Fibroblast of lung (primary cell): ENCODE measurements around the gene VTI1B. TPM values are rescaled to one million over a fixed set of nuclear protein-coding genes. Genes with fewer than 3 reads are reported as not detected.

Experiments used
- DNase-seq, 2 donors: peaks; one replicate each; pipeline versions ENCODE4 v3.0.0 to v3.0.0-alpha.2; 2010; ENCODE audit warnings: low read depth in 2 of 2
- H2AFZ ChIP-seq: 2 replicates; pipeline ENCODE4 v1.5.1; 2012; ENCODE audit warnings: low read length, control low read depth, inconsistent platforms
- H3K27ac ChIP-seq: 2 replicates; pipeline ENCODE4 v1.5.1; 2011; ENCODE audit warnings: low read length, control low read depth; ENCODE audit not compliant: insufficient read depth
- H3K27me3 ChIP-seq: 2 replicates; pipeline ENCODE4 v1.5.1; 2011; ENCODE audit warnings: mild to moderate bottlenecking, low read length; ENCODE audit not compliant: control insufficient read depth, insufficient read depth
- H3K36me3 ChIP-seq: 2 replicates; pipeline ENCODE4 v1.5.1; 2011; ENCODE audit warnings: low read length; ENCODE audit not compliant: control insufficient read depth, insufficient read depth
- H3K4me1 ChIP-seq: 2 replicates; pipeline ENCODE4 v1.5.1; 2011; ENCODE audit warnings: low read length; ENCODE audit not compliant: control insufficient read depth, insufficient read depth; ENCODE audit errors: extremely low read depth
- H3K4me2 ChIP-seq: 2 replicates; pipeline ENCODE4 v1.5.1; 2011; ENCODE audit warnings: low read length, control low read depth; ENCODE audit not compliant: insufficient read depth; ENCODE audit errors: extremely low read depth
- H3K4me3 ChIP-seq, 4 experiments: fragments of 200-600 bp in 1 of 4; sonication (generic) in 1 of 4; replicated peaks in 1 of 4; 2 replicates each; pipeline ENCODE4 v1.5.1; 2011 to 2016; ENCODE audit warnings: low read length in 4 of 4, low read depth in 3 of 4, mild to moderate bottlenecking in 3 of 4, control low read depth in 2 of 4, inconsistent platforms in 1 of 4, mixed read lengths in 1 of 4; ENCODE audit not compliant: insufficient read depth in 1 of 4; ENCODE audit errors: control extremely low read depth in 1 of 4
- H3K79me2 ChIP-seq: 2 replicates; pipeline ENCODE4 v1.5.1; 2012; ENCODE audit warnings: mild to moderate bottlenecking, low read length, inconsistent platforms; ENCODE audit not compliant: control insufficient read depth, insufficient read depth
- H3K9ac ChIP-seq: 2 replicates; pipeline ENCODE4 v1.5.1; 2011; ENCODE audit warnings: mild to moderate bottlenecking, low read length, control low read depth; ENCODE audit not compliant: insufficient read depth
- H3K9me3 ChIP-seq: 2 replicates; pipeline ENCODE4 v1.5.1; 2012; ENCODE audit warnings: low read depth, low read length; ENCODE audit not compliant: control insufficient read depth, insufficient read depth
- H4K20me1 ChIP-seq: 2 replicates; pipeline ENCODE4 v1.5.1; 2011; ENCODE audit warnings: low read length; ENCODE audit not compliant: control insufficient read depth, insufficient read depth; ENCODE audit errors: extremely low read depth
- CTCF ChIP-seq, 2 donors: IDR thresholded peaks in 1 of 2; conservative IDR thresholded peaks in 1 of 2; 1 replicate in 1 of 2; 2 replicates in 1 of 2; pipeline ENCODE4 v1.5.1; 2011 to 2012; ENCODE audit warnings: low read length in 2 of 2, control low read depth in 1 of 2, inconsistent platforms in 1 of 2, low read depth in 1 of 2, mild to moderate bottlenecking in 1 of 2
- EZH2 ChIP-seq: IDR thresholded peaks from 2 replicates; pipeline ENCODE4 v1.5.1; 2012; ENCODE audit warnings: low read length, control low read depth, mild to moderate bottlenecking; ENCODE audit errors: missing control alignments
- polyA plus RNA-seq, 2 donors: library from polyadenylated mRNA; depleted of rRNA in 1 of 2; stranded (reverse) in 1 of 2; unstranded in 1 of 2; fragments of >200 nt; gene quantifications; 2 replicates each; pipeline ENCODE4 v1.2.1, GENCODE V29; 2011 to 2012; ENCODE audit warnings: missing spikeins in 1 of 2
- total RNA-seq: library from RNA; depleted of rRNA; stranded (reverse); fragments of >200 nt; gene quantifications from 2 replicates; pipeline ENCODE4 v1.2.1, GENCODE V29; 2014

VTI1B gene
- total and polyA plus RNA-seq, 2 donors (not counting 1 experiment from before 2014, with no cell fraction given), result 67.9 to 89.8 TPM

DNA sequence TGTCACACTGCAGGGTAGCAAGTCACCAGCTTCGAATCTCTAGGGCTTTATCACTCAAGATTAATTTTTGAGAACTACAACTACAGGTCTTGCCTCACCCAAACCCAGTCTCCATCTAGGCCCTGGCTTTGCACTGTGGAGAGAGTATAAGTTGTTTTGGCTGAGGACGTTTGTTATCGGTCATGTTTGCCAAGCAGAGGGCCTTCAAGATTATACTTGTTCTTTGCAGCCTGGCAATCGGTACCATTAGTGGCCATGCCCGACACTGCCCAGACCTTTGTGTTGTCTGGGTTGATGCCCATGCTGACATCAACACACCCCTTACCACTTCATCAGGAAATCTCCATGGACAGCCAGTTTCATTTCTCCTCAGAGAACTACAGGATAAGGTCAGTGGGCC, 29.0 kb downstream of the VTI1B start:
- Histone ChIP-seq H3K9ac (no peak overlapping the region), H3K4me1 (peaks cover 2% of the 10 kb centered on the region), H3K36me3 (peaks cover 6% of the 10 kb centered on the region), H3K9me3 (no peaks in the 10 kb centered on the region), H2AFZ (no peak overlapping the region), H3K27ac (no peak overlapping the region), H3K4me3 (no peak overlapping the region), H3K4me2 (no peak overlapping the region), H4K20me1 (no peaks in the 10 kb centered on the region), H3K27me3 (no peaks in the 10 kb centered on the region), H3K79me2 (no peaks in the 10 kb centered on the region)
- TF ChIP-seq EZH2 (no peak), CTCF (conservative IDR thresholded peaks at IDR 0.05 in 1 of 2, IDR thresholded peaks at IDR 0.05 in 1 of 2; ENCODE audit: low read depth in 1 of 2, low read length in 2 of 2) (no peak)
- DNase-seq, result no peak

- TF ChIP-seq EZH2, result no peak
- TF ChIP-seq CTCF (conservative IDR thresholded peaks at IDR 0.05 in 1 of 2, IDR thresholded peaks at IDR 0.05 in 1 of 2; ENCODE audit: low read depth in 1 of 2, low read length in 2 of 2), result no peak
- Histone ChIP-seq H3K4me1 (no peaks in the 10 kb centered on the region), H3K27me3 (no peaks in the 10 kb centered on the region), H3K4me3 (no peak overlapping the region), H3K9me3 (no peaks in the 10 kb centered on the region), H3K4me2 (no peak overlapping the region), H4K20me1 (no peaks in the 10 kb centered on the region), H2AFZ (no peak overlapping the region), H3K79me2 (no peaks in the 10 kb centered on the region), H3K9ac (no peak overlapping the region), H3K36me3 (peaks cover 3% of the 10 kb centered on the region), H3K27ac (no peak overlapping the region)
- DNase-seq, result peak; percentile 9 to 11
Measured at GRCh38 chr14:67644428-67644827, 30.0 kb downstream of the VTI1B start.

- Histone ChIP-seq H4K20me1 (no peaks in the 10 kb centered on the region), H3K4me1 (no peaks in the 10 kb centered on the region), H3K27me3 (no peaks in the 10 kb centered on the region), H3K4me2 (no peak overlapping the region), H3K27ac (no peak overlapping the region), H3K9me3 (no peaks in the 10 kb centered on the region), H2AFZ (no peak overlapping the region), H3K9ac (no peak overlapping the region), H3K36me3 (peaks cover 2% of the 10 kb centered on the region), H3K79me2 (no peaks in the 10 kb centered on the region), H3K4me3 (no peak overlapping the region)
- TF ChIP-seq EZH2 (no peak), CTCF (conservative IDR thresholded peaks at IDR 0.05 in 1 of 2, IDR thresholded peaks at IDR 0.05 in 1 of 2; ENCODE audit: low read depth in 1 of 2, low read length in 2 of 2) (no peak)
- DNase-seq, result no peak
Measured at GRCh38 chr14:67643713-67644112, 30.7 kb downstream of the VTI1B start.
